Body of pancreas (tissue), 4 donors: ENCODE measurements around the gene PLXDC2.

Experiments used
- CTCF ChIP-seq, 7 experiments: fragments of 450-650 bp in 4 of 7; fragments of 200-600 bp in 3 of 7; sonication (generic) in 3 of 7; IDR thresholded peaks; one replicate each; pipeline ENCODE4 v1.5.1; 2016 to 2019; ENCODE audit warnings: antibody characterized with exemption in 7 of 7
- POLR2A ChIP-seq, 3 donors: fragments of 450-650 bp; IDR thresholded peaks; one replicate each; pipeline ENCODE4 v1.6.1; 2016; ENCODE audit warnings: antibody characterized with exemption in 3 of 3, mild to moderate bottlenecking in 2 of 3

- TF ChIP-seq CTCF (IDR thresholded peaks at IDR 0.05) (no peak), POLR2A (IDR thresholded peaks at IDR 0.05) (no peak)
Observed at GRCh38 chr10:20330246-20330645, 514.0 kb downstream of the PLXDC2 start.
